HEK293 (cell line): ENCODE data around the gene RAD51AP1.
A peak's percentile ranks its signal among the peaks of the same experiment; 100 is the strongest.

Experiments
- CTCF ChIA-PET: fragments of 350-600 bp; formaldehyde crosslinking; extraction: SDS; loops from one replicate; lab custom pipeline; 2021; ENCODE audit warnings: antibody characterized with exemption; lab: Yijun Ruan, JAX
- POLR2A ChIA-PET: fragments of 300-600 bp; formaldehyde crosslinking; extraction: SDS; loops from one replicate; lab custom pipeline; 2020; ENCODE audit warnings: antibody characterized with exemption, inconsistent platforms; lab: Yijun Ruan, JAX
- H3K27ac ChIP-seq: fragments of 200-500 bp; sonication (Bioruptor generic); 2 replicates; pipeline ENCODE4 v1.5.1; 2014; ENCODE audit warnings: low read depth, low read length, control low read depth, inconsistent platforms; ENCODE audit errors: extremely low read depth
- H3K36me3 ChIP-seq, 2 experiments: fragments of 200-500 bp in 1 of 2; sonication (Bioruptor generic) in 1 of 2; 1 replicate in 1 of 2; 2 replicates in 1 of 2; pipeline ENCODE4 v1.5.1; 2014 to 2017; ENCODE audit warnings: inconsistent platforms in 2 of 2, low read length in 2 of 2; ENCODE audit not compliant: control insufficient read depth in 2 of 2, insufficient read depth in 1 of 2
- H3K4me1 ChIP-seq: fragments of 200-500 bp; sonication (Bioruptor generic); 2 replicates; pipeline ENCODE4 v1.5.1; 2014; ENCODE audit warnings: mild to moderate bottlenecking, low read length, inconsistent platforms; ENCODE audit not compliant: control insufficient read depth, insufficient read depth
- H3K4me3 ChIP-seq: 2 replicates; pipeline ENCODE4 v1.5.1; 2011; ENCODE audit warnings: low read depth, mild to moderate bottlenecking, control low read depth, low read length, moderate library complexity
- H3K9me3 ChIP-seq: fragments of 200-500 bp; sonication (Bioruptor generic); 2 replicates; pipeline ENCODE4 v1.5.1; 2014; ENCODE audit warnings: low read depth, low read length, inconsistent platforms; ENCODE audit not compliant: control insufficient read depth, insufficient read depth
- BCL11A ChIP-seq: fragments of 450-650 bp; formaldehyde crosslinking; IDR thresholded peaks from 2 replicates; pipeline ENCODE4 v1.5.1; 2016; ENCODE audit warnings: low read depth, missing biosample characterization, missing genetic modification characterization
- KLF1 ChIP-seq: fragments of 450-650 bp; formaldehyde crosslinking; IDR thresholded peaks from 2 replicates; pipeline ENCODE4 v1.5.1; 2016; ENCODE audit warnings: missing biosample characterization, missing genetic modification characterization
- KLF7 ChIP-seq: fragments of 450-650 bp; formaldehyde crosslinking; IDR thresholded peaks from 2 replicates; pipeline ENCODE4 v1.5.1; 2016; ENCODE audit warnings: missing biosample characterization, missing genetic modification characterization, borderline replicate concordance
- KLF8 ChIP-seq: fragments of 450-650 bp; formaldehyde crosslinking; IDR thresholded peaks from 2 replicates; pipeline ENCODE4 v1.5.1; 2016; ENCODE audit warnings: missing biosample characterization, missing genetic modification characterization
- REPIN1 ChIP-seq: fragments of 450-650 bp; formaldehyde crosslinking; IDR thresholded peaks from 2 replicates; pipeline ENCODE4 v1.5.1; 2017; ENCODE audit warnings: missing biosample characterization, missing genetic modification characterization, low read depth
- SALL2 ChIP-seq: fragments of 450-650 bp; formaldehyde crosslinking; IDR thresholded peaks from 2 replicates; pipeline ENCODE4 v1.5.0; 2017; ENCODE audit warnings: missing biosample characterization, mild to moderate bottlenecking, missing genetic modification characterization, borderline replicate concordance
- TCF7L2 ChIP-seq: IDR thresholded peaks from 2 replicates; pipeline ENCODE4 v1.6.1; 2011; ENCODE audit warnings: low read depth, mild to moderate bottlenecking, inconsistent platforms, low read length, moderate library complexity, borderline replicate concordance
- ZEB2 ChIP-seq: fragments of 450-650 bp; formaldehyde crosslinking; IDR thresholded peaks from 2 replicates; pipeline ENCODE4 v1.5.1; 2016; ENCODE audit warnings: missing biosample characterization, missing genetic modification characterization
- ZNF132 ChIP-seq: fragments of 450-650 bp; formaldehyde crosslinking; IDR thresholded peaks from 2 replicates; pipeline ENCODE4 v1.5.1; 2017; ENCODE audit warnings: missing biosample characterization, missing genetic modification characterization, borderline replicate concordance
- ZNF138 ChIP-seq: fragments of 450-650 bp; formaldehyde crosslinking; IDR thresholded peaks from 2 replicates; pipeline ENCODE4 v1.5.1; 2016; ENCODE audit warnings: missing biosample characterization, missing genetic modification characterization, borderline replicate concordance
- ZNF16 ChIP-seq: fragments of 450-650 bp; formaldehyde crosslinking; IDR thresholded peaks from 2 replicates; pipeline ENCODE4 v1.5.1; 2016; ENCODE audit warnings: low read depth, missing biosample characterization, missing genetic modification characterization
- ZNF169 ChIP-seq: fragments of 450-650 bp; formaldehyde crosslinking; IDR thresholded peaks from 2 replicates; pipeline ENCODE4 v1.5.1; 2016; ENCODE audit warnings: missing biosample characterization, missing genetic modification characterization
- ZNF175 ChIP-seq: fragments of 450-650 bp; formaldehyde crosslinking; IDR thresholded peaks from 2 replicates; pipeline ENCODE4 v1.5.1; 2016; ENCODE audit warnings: missing biosample characterization, missing genetic modification characterization
- ZNF19 ChIP-seq: fragments of 450-650 bp; formaldehyde crosslinking; IDR thresholded peaks from 2 replicates; pipeline ENCODE4; 2016; ENCODE audit warnings: missing biosample characterization, missing genetic modification characterization, low read depth
- ZNF292 ChIP-seq: fragments of 450-650 bp; formaldehyde crosslinking; IDR thresholded peaks from 2 replicates; pipeline ENCODE4 v1.5.1; 2016; ENCODE audit warnings: low read depth, missing biosample characterization, missing genetic modification characterization, borderline replicate concordance
- ZNF335 ChIP-seq: fragments of 450-650 bp; formaldehyde crosslinking; conservative IDR thresholded peaks from 2 replicates; pipeline ENCODE4 v1.5.1; 2016; ENCODE audit warnings: missing biosample characterization, missing genetic modification characterization
- ZNF394 ChIP-seq: fragments of 450-650 bp; formaldehyde crosslinking; IDR thresholded peaks from 2 replicates; pipeline ENCODE4 v1.5.1; 2016; ENCODE audit warnings: missing biosample characterization, missing genetic modification characterization, mild to moderate bottlenecking, moderate library complexity, borderline replicate concordance
- ZNF416 ChIP-seq: fragments of 450-650 bp; formaldehyde crosslinking; IDR thresholded peaks from 2 replicates; pipeline ENCODE4 v1.5.1; 2016; ENCODE audit warnings: missing biosample characterization, missing genetic modification characterization
- ZNF521 ChIP-seq: fragments of 450-650 bp; formaldehyde crosslinking; IDR thresholded peaks from 2 replicates; pipeline ENCODE4 v1.5.1; 2017; ENCODE audit warnings: missing biosample characterization, mild to moderate bottlenecking, missing genetic modification characterization
- ZNF623 ChIP-seq: fragments of 450-650 bp; formaldehyde crosslinking; IDR thresholded peaks from 2 replicates; pipeline ENCODE4 v1.5.1; 2016; ENCODE audit warnings: missing biosample characterization, missing genetic modification characterization
- ZSCAN16 ChIP-seq: fragments of 450-650 bp; formaldehyde crosslinking; IDR thresholded peaks from 2 replicates; pipeline ENCODE4 v1.5.1; 2016; ENCODE audit warnings: missing biosample characterization, missing genetic modification characterization
- TF ChIP-seq, protein P1 (sequence below): fragments of 450-650 bp; formaldehyde crosslinking; IDR thresholded peaks from 2 replicates; pipeline ENCODE4 v1.5.1; 2017; ENCODE audit warnings: missing biosample characterization, missing genetic modification characterization

The RAD51AP1 gene

DNA sequence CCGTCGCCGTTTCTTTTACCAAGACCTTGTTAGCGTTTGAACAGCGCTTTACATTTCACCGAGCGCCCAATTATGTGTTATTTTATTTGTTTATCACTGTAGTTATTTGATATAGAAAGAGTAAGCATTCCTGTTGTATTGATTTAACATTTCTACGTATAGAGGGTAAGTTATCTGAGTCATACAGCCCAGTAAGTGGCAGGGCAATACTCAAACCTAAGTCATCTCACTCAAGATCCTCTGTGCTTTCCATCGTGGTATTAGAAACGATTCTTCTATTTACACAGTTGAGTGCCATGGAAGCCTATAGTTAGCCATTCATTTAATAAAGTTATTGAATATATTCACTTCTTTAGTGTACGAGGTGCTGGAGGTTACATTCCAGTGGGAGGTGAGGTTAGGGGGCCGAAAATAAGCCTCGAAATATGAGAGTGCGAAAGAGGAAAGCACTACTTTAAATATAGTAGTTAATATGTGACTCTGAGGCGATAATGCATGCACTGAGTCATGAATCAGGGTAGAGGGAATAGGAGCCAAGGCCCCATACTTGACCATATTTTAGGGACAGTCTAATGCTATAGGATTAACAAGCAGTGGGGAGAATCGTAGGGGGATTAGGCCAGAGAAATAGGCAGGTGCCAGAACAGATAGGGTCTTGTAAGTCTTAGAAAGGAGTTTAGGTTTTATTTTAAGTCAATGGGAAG lies 629 bp downstream of the RAD51AP1 start:
- TF ChIP-seq KLF1 (tag by site-specific recombination): no peak
- 0 out of 2 replicates have a peak, but pooled peaks have one; percentile 26 for TF ChIP-seq ZNF335 (tag by site-specific recombination)
- TF ChIP-seq ZNF394: no peak
- TF ChIP-seq REPIN1: no peak
- ChIA-PET CTCF (interaction anchor here (0.6 kb wide), 1 partner anchor 85 kb away, joined by 3 read pairs; no protein-coding TSS in a partner anchor), POLR2A (no interaction called here)
- H3K4me3 ChIP-seq: peak overlapping the region; percentile 91
- H3K36me3 ChIP-seq: peaks cover 37 to 39% of the 10 kb centered on the region in 2 experiments
- no peaks in the 10 kb centered on the region for H3K9me3 ChIP-seq
- H3K27ac ChIP-seq: peak overlapping the region; percentile 94
- H3K4me1 ChIP-seq: peaks cover 12% of the 10 kb centered on the region

DNA sequence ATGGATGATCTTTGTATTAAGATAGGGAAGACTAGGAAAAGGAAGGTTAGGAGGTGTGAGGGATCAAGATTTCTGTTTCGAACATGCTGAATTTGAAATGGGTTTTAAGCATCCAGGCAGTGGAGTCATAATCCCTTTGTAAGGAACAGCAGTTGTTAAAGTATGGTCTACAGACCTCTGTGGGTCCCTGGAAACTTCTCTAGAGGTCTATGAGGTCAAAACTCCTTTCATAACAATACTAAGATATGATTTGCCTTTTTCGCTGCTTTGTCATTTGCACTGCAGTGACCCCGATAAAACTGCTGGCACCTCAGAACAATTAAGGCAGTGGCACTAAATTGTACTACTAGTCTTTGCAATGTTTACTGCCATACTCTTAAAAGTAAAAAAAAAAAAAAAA lies 1.5 kb downstream of the RAD51AP1 start:
- Histone ChIP-seq H3K4me3 (peak overlapping the region; percentile 91; the same call in 1 of the 2 replicates), H3K27ac (no peak overlapping the region), H3K36me3 (peaks cover 37 to 40% of the 10 kb centered on the region in 2 experiments), H3K9me3 (no peaks in the 10 kb centered on the region), H3K4me1 (peaks cover 12% of the 10 kb centered on the region)
- POLR2A ChIA-PET: no interaction called here
- CTCF ChIA-PET: interaction anchor here (0.6 to 1.7 kb wide), 3 partner anchors 14 to 120 kb away, joined by 3 to 7 read pairs (median 5); no protein-coding TSS in a partner anchor
- TF ChIP-seq ZNF175 (tag by site-specific recombination): no peak
- TF ChIP-seq, protein P1, sequence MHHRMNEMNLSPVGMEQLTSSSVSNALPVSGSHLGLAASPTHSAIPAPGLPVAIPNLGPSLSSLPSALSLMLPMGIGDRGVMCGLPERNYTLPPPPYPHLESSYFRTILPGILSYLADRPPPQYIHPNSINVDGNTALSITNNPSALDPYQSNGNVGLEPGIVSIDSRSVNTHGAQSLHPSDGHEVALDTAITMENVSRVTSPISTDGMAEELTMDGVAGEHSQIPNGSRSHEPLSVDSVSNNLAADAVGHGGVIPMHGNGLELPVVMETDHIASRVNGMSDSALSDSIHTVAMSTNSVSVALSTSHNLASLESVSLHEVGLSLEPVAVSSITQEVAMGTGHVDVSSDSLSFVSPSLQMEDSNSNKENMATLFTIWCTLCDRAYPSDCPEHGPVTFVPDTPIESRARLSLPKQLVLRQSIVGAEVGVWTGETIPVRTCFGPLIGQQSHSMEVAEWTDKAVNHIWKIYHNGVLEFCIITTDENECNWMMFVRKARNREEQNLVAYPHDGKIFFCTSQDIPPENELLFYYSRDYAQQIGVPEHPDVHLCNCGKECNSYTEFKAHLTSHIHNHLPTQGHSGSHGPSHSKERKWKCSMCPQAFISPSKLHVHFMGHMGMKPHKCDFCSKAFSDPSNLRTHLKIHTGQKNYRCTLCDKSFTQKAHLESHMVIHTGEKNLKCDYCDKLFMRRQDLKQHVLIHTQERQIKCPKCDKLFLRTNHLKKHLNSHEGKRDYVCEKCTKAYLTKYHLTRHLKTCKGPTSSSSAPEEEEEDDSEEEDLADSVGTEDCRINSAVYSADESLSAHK: peak; percentile 93

DNA sequence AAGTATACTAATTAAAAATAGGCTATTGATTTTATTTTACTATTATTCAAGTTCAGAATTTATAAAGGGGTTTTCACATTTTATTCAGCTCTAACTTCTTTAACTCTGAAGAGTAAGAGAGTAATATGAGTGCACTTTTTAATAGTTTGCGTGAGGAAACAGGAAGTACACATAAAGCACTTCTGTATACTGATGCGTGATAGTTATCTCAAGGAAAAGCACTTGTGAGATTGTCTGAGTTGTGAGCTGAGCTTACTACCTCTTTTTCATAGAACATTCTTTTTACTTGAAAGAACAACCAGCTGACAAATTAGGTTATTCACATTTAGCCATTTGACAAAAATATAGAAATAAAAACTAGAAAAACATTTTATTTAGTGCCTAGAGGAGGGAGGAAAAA lies 1.9 kb downstream of the RAD51AP1 start:
- Histone ChIP-seq H3K27ac (no peak overlapping the region), H3K4me3 (no peak overlapping the region), H3K36me3 (peaks cover 38 to 41% of the 10 kb centered on the region in 2 experiments), H3K4me1 (peaks cover 12% of the 10 kb centered on the region), H3K9me3 (no peaks in the 10 kb centered on the region)
- TF ChIP-seq SALL2 (no peak), ZNF521 (tag by site-specific recombination) (no peak), BCL11A (tag by site-specific recombination) (no peak), KLF7 (no peak), ZNF169 (tag by site-specific recombination) (no peak), KLF8 (tag by site-specific recombination) (no peak), ZEB2 (tag by site-specific recombination) (no peak), TCF7L2 (no peak), ZSCAN16 (tag by site-specific recombination) (no peak), ZNF292 (tag by site-specific recombination) (no peak)
- POLR2A ChIA-PET: no interaction called here
- CTCF ChIA-PET: interaction anchor here (0.7 to 1.7 kb wide), 3 partner anchors 14 to 120 kb away, joined by 3 to 7 read pairs (median 5); no protein-coding TSS in a partner anchor

DNA sequence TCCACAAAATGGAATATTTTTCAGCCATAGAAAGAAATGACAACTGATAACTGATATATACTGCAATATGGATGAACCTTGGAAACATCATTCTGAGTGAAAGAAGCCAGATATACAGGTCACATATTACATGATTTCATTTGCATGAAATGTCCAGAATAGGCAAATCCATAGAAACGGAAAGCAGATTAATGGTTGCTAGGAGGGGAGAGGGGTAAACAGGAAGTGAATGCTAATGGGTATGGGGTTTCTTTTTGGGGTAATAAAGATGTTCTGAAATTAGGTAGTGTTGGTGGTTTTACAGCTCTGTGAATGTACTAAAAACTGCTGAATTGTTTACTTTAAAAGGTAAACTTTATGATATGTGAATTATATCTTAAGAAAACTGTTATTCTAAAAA lies 6.5 kb downstream of the RAD51AP1 start:
- POLR2A ChIA-PET: no interaction called here
- H3K4me1 ChIP-seq: no peaks in the 10 kb centered on the region
- H3K4me3 ChIP-seq: no peak overlapping the region
- no peaks in the 10 kb centered on the region for H3K9me3 ChIP-seq
- H3K27ac ChIP-seq: no peak overlapping the region
- H3K36me3 ChIP-seq: peaks cover 51 to 82% of the 10 kb centered on the region in 2 experiments
- CTCF ChIA-PET: interaction anchor here (0.6 to 0.7 kb wide), 2 partner anchors 9 to 237 kb away, joined by 3 read pairs; no protein-coding TSS in a partner anchor
- TF ChIP-seq ZNF19: no peak
- no peak for TF ChIP-seq ZNF623 (tag by site-specific recombination)
- no peak for TF ChIP-seq ZNF16
- TF ChIP-seq, protein P1: no peak
- TF ChIP-seq ZNF138 (tag by site-specific recombination): no peak
- TF ChIP-seq ZNF416 (tag by site-specific recombination): no peak
- no peak for TF ChIP-seq ZNF132 (tag by site-specific recombination)
